ENCODE measurements around the gene PTPN2. TPM values are rescaled to one million over a fixed set of nuclear protein-coding genes. Genes with fewer than 3 reads are reported as not detected.
"Not testable (repeated sequence)": the region's sequence is repeated elsewhere in the genome, so short reads cannot be mapped to it uniquely, and the experiment has no call there.

The PTPN2 gene
- polyA plus RNA-seq, 1 donor from 2014 or later: 45.7 TPM

DNA sequence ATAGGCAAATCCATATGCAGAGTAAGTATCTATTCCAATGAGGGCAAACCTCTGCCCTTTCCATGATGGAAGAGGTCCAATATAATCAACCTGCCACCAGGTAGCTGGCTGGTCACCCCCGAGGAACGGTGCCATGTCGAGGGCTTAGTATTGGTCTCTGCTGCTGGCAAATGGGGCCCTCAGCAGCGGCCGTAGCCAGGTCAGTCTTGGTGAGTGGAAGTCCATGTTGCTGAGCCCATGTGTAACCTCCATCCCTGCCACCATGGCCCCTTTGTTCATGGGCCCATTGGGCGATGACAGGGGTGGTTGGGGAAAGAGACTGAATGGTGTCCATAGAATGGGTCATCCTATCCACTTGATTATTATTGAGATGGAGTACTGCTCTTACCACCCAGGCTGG is 128.4 kb downstream of the PTPN2 start:
- not testable (repeated sequence) for H3K4me2 ChIP-seq (ENCODE audit: low read length); H3K9ac ChIP-seq (ENCODE audit: low read length); H2AFZ ChIP-seq (ENCODE audit: low read depth, low read length); H3K9me3 ChIP-seq (ENCODE audit: low read length); H3K27me3 ChIP-seq (ENCODE audit: insufficient read depth, low read depth, low read length); H3K79me2 ChIP-seq (replicated peaks; ENCODE audit: insufficient read depth, low read length); H3K27ac ChIP-seq (ENCODE audit: low read length); H3K9me2 ChIP-seq (ENCODE audit: insufficient read depth, low read length); H3F3A ChIP-seq (ENCODE audit: insufficient read depth, low read length, poor library complexity, severe bottlenecking); H3K4me3 ChIP-seq (ENCODE audit: low read length); H3K36me3 ChIP-seq (ENCODE audit: insufficient read depth, low read length); H4K20me1 ChIP-seq (ENCODE audit: insufficient read depth)

DNA sequence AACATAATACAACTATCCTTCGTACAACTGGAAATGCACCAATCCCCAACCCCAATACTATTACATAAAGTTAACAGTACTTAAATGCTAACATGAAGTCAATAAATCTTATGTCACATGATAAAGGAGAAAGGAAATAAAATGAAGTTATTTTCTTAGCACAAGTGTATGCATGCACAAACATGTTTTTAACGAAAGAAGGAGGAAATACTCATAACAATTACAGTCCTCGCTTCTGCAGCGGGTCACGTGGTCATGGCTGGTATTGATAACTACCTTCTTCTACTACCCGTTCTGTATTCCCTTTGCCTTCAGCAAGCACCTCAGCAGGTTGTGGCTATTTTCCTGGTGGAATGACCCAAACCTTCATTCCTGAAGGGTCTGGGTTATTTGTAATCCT is 129.5 kb downstream of the PTPN2 start:
- H3F3A ChIP-seq (ENCODE audit: insufficient read depth, low read length, poor library complexity, severe bottlenecking): no peaks in the 10 kb centered on the region
- no peak overlapping the region for H3K4me3 ChIP-seq (ENCODE audit: low read length)
- no peaks in the 10 kb centered on the region for H3K9me2 ChIP-seq (ENCODE audit: insufficient read depth, low read length)
- no peak overlapping the region for H2AFZ ChIP-seq (ENCODE audit: low read depth, low read length)
- no peak overlapping the region for H3K4me2 ChIP-seq (ENCODE audit: low read length)
- H3K9ac ChIP-seq (ENCODE audit: low read length): no peak overlapping the region
- H3K79me2 ChIP-seq (replicated peaks; ENCODE audit: insufficient read depth, low read length): no peaks in the 10 kb centered on the region
- no peaks in the 10 kb centered on the region for H3K9me3 ChIP-seq (ENCODE audit: low read length)
- no peak for TF ChIP-seq TAF1 (IDR thresholded peaks at IDR 0.05; ENCODE audit: low read depth)
- TF ChIP-seq, protein P1, sequence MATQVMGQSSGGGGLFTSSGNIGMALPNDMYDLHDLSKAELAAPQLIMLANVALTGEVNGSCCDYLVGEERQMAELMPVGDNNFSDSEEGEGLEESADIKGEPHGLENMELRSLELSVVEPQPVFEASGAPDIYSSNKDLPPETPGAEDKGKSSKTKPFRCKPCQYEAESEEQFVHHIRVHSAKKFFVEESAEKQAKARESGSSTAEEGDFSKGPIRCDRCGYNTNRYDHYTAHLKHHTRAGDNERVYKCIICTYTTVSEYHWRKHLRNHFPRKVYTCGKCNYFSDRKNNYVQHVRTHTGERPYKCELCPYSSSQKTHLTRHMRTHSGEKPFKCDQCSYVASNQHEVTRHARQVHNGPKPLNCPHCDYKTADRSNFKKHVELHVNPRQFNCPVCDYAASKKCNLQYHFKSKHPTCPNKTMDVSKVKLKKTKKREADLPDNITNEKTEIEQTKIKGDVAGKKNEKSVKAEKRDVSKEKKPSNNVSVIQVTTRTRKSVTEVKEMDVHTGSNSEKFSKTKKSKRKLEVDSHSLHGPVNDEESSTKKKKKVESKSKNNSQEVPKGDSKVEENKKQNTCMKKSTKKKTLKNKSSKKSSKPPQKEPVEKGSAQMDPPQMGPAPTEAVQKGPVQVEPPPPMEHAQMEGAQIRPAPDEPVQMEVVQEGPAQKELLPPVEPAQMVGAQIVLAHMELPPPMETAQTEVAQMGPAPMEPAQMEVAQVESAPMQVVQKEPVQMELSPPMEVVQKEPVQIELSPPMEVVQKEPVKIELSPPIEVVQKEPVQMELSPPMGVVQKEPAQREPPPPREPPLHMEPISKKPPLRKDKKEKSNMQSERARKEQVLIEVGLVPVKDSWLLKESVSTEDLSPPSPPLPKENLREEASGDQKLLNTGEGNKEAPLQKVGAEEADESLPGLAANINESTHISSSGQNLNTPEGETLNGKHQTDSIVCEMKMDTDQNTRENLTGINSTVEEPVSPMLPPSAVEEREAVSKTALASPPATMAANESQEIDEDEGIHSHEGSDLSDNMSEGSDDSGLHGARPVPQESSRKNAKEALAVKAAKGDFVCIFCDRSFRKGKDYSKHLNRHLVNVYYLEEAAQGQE (IDR thresholded peaks at IDR 0.05; ENCODE audit: borderline replicate concordance): no peak
- no peak for TF ChIP-seq POLR2AphosphoS5 (IDR thresholded peaks at IDR 0.05)
- TF ChIP-seq RAD21 (conservative IDR thresholded peaks at IDR 0.05): no peak
- no peak for TF ChIP-seq EP300 (conservative IDR thresholded peaks at IDR 0.05; ENCODE audit: poor library complexity, severe bottlenecking)
- TF ChIP-seq SMC3 (conservative IDR thresholded peaks at IDR 0.05; ENCODE audit: poor library complexity): no peak
- no peak for TF ChIP-seq MXI1 (conservative IDR thresholded peaks at IDR 0.05; ENCODE audit: poor library complexity, severe bottlenecking)
- no peak for TF ChIP-seq EZH2 (IDR thresholded peaks at IDR 0.05; ENCODE audit: borderline replicate concordance, insufficient read depth, low read length, poor library complexity, severe bottlenecking)
- TF ChIP-seq, protein P2, sequence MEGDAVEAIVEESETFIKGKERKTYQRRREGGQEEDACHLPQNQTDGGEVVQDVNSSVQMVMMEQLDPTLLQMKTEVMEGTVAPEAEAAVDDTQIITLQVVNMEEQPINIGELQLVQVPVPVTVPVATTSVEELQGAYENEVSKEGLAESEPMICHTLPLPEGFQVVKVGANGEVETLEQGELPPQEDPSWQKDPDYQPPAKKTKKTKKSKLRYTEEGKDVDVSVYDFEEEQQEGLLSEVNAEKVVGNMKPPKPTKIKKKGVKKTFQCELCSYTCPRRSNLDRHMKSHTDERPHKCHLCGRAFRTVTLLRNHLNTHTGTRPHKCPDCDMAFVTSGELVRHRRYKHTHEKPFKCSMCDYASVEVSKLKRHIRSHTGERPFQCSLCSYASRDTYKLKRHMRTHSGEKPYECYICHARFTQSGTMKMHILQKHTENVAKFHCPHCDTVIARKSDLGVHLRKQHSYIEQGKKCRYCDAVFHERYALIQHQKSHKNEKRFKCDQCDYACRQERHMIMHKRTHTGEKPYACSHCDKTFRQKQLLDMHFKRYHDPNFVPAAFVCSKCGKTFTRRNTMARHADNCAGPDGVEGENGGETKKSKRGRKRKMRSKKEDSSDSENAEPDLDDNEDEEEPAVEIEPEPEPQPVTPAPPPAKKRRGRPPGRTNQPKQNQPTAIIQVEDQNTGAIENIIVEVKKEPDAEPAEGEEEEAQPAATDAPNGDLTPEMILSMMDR (IDR thresholded peaks at IDR 0.05; ENCODE audit: poor library complexity, severe bottlenecking): no peak
- H3K27ac ChIP-seq (ENCODE audit: low read length): no peak overlapping the region
- H3K27me3 ChIP-seq (ENCODE audit: insufficient read depth, low read depth, low read length): no peaks in the 10 kb centered on the region
- H3K36me3 ChIP-seq (ENCODE audit: insufficient read depth, low read length): no peaks in the 10 kb centered on the region
- no peaks in the 10 kb centered on the region for H4K20me1 ChIP-seq (ENCODE audit: insufficient read depth)

DNA sequence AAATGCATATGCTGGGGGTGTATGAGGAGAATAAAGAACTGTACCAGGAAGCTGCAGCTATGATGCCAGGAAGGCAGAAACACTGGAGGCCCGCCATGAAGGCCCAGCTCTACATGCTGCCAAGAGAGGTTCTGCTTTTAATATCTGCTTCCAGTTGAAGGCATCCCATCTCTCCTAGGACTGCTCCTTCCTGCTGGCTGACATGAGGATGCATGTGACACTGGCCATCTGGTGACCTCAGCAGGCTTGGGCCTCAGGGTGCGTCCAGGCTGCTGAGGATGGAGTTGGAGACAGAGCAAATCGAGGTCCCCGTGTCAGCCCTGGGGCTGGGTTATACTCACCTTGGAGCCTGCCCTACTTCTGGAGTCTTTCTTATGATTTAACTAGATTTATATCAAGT is 132.1 kb downstream of the PTPN2 start:
- no peak for TF ChIP-seq MXI1 (conservative IDR thresholded peaks at IDR 0.05; ENCODE audit: poor library complexity, severe bottlenecking)
- TF ChIP-seq, protein P1 (IDR thresholded peaks at IDR 0.05; ENCODE audit: borderline replicate concordance): no peak
- no peak for TF ChIP-seq POLR2AphosphoS5 (IDR thresholded peaks at IDR 0.05)
- TF ChIP-seq RAD21 (conservative IDR thresholded peaks at IDR 0.05): no peak
- TF ChIP-seq EP300 (conservative IDR thresholded peaks at IDR 0.05; ENCODE audit: poor library complexity, severe bottlenecking): no peak
- TF ChIP-seq, protein P2 (IDR thresholded peaks at IDR 0.05; ENCODE audit: poor library complexity, severe bottlenecking): no peak
- no peak for TF ChIP-seq SMC3 (conservative IDR thresholded peaks at IDR 0.05; ENCODE audit: poor library complexity)
- no peak for TF ChIP-seq EZH2 (IDR thresholded peaks at IDR 0.05; ENCODE audit: borderline replicate concordance, insufficient read depth, low read length, poor library complexity, severe bottlenecking)
- no peak for TF ChIP-seq TAF1 (IDR thresholded peaks at IDR 0.05; ENCODE audit: low read depth)

More for the DNA sequence above, 132.1 kb downstream of the PTPN2 start:
- Histone ChIP-seq H3K79me2 (replicated peaks; ENCODE audit: insufficient read depth, low read length) (no peaks in the 10 kb centered on the region), H3K4me2 (ENCODE audit: low read length) (no peak overlapping the region), H3K9me3 (ENCODE audit: low read length) (no peaks in the 10 kb centered on the region), H3K36me3 (ENCODE audit: insufficient read depth, low read length) (no peaks in the 10 kb centered on the region), H3K9me2 (ENCODE audit: insufficient read depth, low read length) (no peaks in the 10 kb centered on the region), H3K4me3 (ENCODE audit: low read length) (no peak overlapping the region), H3K27me3 (ENCODE audit: insufficient read depth, low read depth, low read length) (no peaks in the 10 kb centered on the region), H4K20me1 (ENCODE audit: insufficient read depth) (no peaks in the 10 kb centered on the region), H3K27ac (ENCODE audit: low read length) (no peak overlapping the region), H3F3A (ENCODE audit: insufficient read depth, low read length, poor library complexity, severe bottlenecking) (no peaks in the 10 kb centered on the region), H3K9ac (ENCODE audit: low read length) (no peak overlapping the region), H2AFZ (ENCODE audit: low read depth, low read length) (no peak overlapping the region)

Measured in neural cell (in vitro differentiated cells).